Measurements from ENCODE around the gene DCHS1. TPM values are rescaled to one million over a fixed set of nuclear protein-coding genes. Genes with fewer than 3 reads are reported as not detected.
A peak's percentile ranks its signal among the peaks of the same experiment; 100 is the strongest.

DCHS1 gene
- total and polyA plus RNA-seq, 3 experiments from 2014 or later, result 0.89 to 1.5 (median 0.96) TPM

DNA sequence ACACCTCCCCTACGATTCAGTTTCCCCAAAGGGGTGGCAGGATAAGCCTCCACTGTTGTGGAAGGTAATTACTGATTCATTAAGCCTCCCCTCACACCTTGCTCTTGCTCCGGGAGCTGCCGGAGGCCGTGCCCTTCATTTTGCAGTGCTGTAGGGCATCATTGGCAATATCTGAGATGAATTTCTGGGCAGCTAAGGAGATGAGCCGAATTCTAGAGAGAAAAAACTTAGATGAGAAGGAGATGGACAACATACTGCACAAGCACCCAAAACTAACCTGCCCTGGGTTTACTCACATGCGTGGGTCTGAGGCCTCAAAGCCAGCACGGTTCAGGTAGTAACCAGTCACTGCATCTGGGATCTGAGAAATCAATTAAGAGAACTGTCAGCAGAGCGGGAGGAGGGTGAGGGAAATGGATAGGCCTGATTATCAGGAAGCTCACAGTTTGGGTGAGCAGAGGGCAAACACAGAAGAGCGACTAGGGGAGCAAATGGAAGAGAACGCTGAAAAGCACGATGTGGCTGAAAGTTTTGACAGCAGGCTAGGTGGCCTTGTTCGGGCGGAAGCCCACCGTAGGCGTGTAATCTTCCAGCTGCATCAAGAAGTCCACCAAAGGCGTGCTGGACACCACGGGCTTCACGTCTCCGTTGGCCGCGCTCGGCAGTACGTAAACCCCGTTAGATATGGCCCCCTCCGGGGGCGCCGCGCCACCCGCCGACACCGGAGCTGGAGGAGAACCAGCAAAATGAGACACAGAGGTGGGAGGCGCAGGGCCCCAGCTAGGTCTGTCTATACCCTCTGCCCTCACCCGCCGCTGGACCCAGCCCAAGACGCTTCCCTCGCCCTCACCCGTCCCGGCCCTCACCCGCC lies 44.3 kb downstream of the DCHS1 start:
- peak in 2 of 5 donors; percentile 25 to 65 for DNase-seq
- Mint-ChIP-seq H3K27me3 (no peaks in the 10 kb centered on the region), H3K27ac (peak overlapping the region in 7 of 8 donors; percentile 93 to 99 (median 97)), H3K36me3 (peaks cover 0 to 46% (median 20%) of the 10 kb centered on the region in 3 donors), H3K4me3 (peak overlapping the region in 6 of 7 donors; percentile 89 to 95 (median 90)), H3K9me3 (no peaks in the 10 kb centered on the region), H3K4me1 (peaks cover 31 to 50% (median 37%) of the 10 kb centered on the region in 3 donors)
- H3K4me3 ChIP-seq (ENCODE audit: low read length), result peak overlapping the region; percentile 76
- no peaks in the 10 kb centered on the region for H3K27me3 ChIP-seq (ENCODE audit: insufficient read depth, low read length, poor library complexity, severe bottlenecking)
- peaks cover 49% of the 10 kb centered on the region for H3K4me1 ChIP-seq (ENCODE audit: insufficient read depth, low read length)
- no peaks in the 10 kb centered on the region for H3K9me3 ChIP-seq (ENCODE audit: low read length)
- peaks cover 44% of the 10 kb centered on the region for H3K36me3 ChIP-seq (ENCODE audit: insufficient read depth, low read length)
- ChIA-PET POLR2A (interaction anchor here (0.6 to 2.4 kb wide), 20 partner anchors 7 to 232 kb away, joined by 3 to 26 read pairs (median 6); partner anchors contain the start of genes APBB1, ARFIP2, DCHS1 and ILK), CTCF (interaction anchor here (0.7 to 7.8 kb wide), 12 partner anchors 8 to 232 kb away, joined by 3 to 68 read pairs (median 4); partner anchors contain the start of genes ARFIP2, ILK, MRPL17 and RRP8)
- H3K27ac ChIP-seq (ENCODE audit: low read depth, low read length), result peak overlapping the region; percentile 84

DNA sequence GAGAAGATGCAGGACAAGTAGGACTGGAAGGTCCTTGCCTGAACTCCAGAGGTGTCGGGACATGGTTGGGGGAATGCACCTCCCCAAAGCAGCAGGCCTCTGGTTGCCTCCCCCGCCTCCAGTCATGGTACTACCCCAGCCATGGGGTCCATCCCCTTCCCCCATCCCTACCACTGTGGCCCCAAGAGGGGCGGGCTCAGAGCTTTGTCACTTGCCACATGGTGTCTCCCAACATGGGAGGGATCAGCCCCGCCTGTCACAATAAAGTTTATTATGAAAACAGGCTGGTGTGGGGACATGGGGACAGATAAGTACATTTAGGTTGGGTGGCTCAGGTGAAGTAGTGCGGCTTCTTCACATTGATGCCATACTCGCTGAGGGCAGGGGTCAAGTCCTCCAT lies 45.0 kb downstream of the DCHS1 start:
- no peak for DNase-seq
- H3K27ac Mint-ChIP-seq, result peak overlapping the region in 7 of 8 donors; percentile 93 to 99 (median 97)

DNA sequence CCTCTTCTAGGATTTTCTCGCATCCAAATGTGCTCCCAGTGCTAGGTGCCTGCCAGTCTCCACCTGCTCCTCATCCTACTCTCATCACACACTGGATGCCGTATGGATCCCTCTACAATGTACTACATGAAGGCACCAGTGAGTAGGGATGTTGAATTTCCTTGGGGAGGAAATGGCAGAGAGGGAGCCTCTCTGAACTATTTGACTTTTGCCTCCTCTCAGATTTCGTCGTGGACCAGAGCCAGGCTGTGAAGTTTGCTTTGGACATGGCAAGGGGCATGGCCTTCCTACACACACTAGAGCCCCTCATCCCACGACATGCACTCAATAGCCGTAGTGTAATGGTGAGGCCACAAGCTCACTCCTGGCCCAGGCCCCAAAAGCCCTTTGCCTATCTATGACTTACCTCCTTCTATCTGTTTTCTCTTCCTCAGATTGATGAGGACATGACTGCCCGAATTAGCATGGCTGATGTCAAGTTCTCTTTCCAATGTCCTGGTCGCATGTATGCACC lies 46.0 kb downstream of the DCHS1 start:
- H3K4me1 Mint-ChIP-seq, result peaks cover 23 to 46% (median 32%) of the 10 kb centered on the region in 3 donors
- H3K27me3 Mint-ChIP-seq, result no peaks in the 10 kb centered on the region
- peak overlapping the region; percentile 21 to 90 (median 52) for H3K4me3 Mint-ChIP-seq
- H3K27ac ChIP-seq (ENCODE audit: low read depth, low read length), result no peak overlapping the region
- no peak for DNase-seq
- peaks cover 67% of the 10 kb centered on the region for H3K4me1 ChIP-seq (ENCODE audit: insufficient read depth, low read length)
- H3K9me3 ChIP-seq (ENCODE audit: low read length), result no peaks in the 10 kb centered on the region
- H3K27ac Mint-ChIP-seq, result peak overlapping the region in 7 of 8 donors; percentile 55 to 98 (median 96)
- CTCF ChIA-PET, result interaction anchor here (1.3 to 7.8 kb wide), 2 partner anchors 8 to 74 kb away, joined by 3 to 68 read pairs; partner anchors contain the start of gene MRPL17
- no peak overlapping the region for H3K4me3 ChIP-seq (ENCODE audit: low read length)
- H3K9me3 Mint-ChIP-seq, result no peaks in the 10 kb centered on the region
- peaks cover 0 to 46% (median 13%) of the 10 kb centered on the region in 3 donors for H3K36me3 Mint-ChIP-seq
- no peaks in the 10 kb centered on the region for H3K27me3 ChIP-seq (ENCODE audit: insufficient read depth, low read length, poor library complexity, severe bottlenecking)
- peaks cover 37% of the 10 kb centered on the region for H3K36me3 ChIP-seq (ENCODE audit: insufficient read depth, low read length)
- POLR2A ChIA-PET, result interaction anchor here (2.8 kb wide), 1 partner anchor 9 kb away, joined by 11 read pairs; the partner anchor contains the start of gene TPP1

More for the DNA sequence above, 45.0 kb downstream of the DCHS1 start:
- Mint-ChIP-seq H3K27me3 (no peaks in the 10 kb centered on the region), H3K36me3 (peaks cover 0 to 46% (median 16%) of the 10 kb centered on the region in 3 donors), H3K4me1 (peaks cover 24 to 50% (median 32%) of the 10 kb centered on the region in 3 donors), H3K4me3 (peak overlapping the region; percentile 77 to 95 (median 90)), H3K9me3 (no peaks in the 10 kb centered on the region)
- no peaks in the 10 kb centered on the region for H3K9me3 ChIP-seq (ENCODE audit: low read length)
- ChIA-PET CTCF (interaction anchor here (1.1 to 7.8 kb wide), 5 partner anchors 9 to 231 kb away, joined by 3 to 68 read pairs (median 5); partner anchors contain the start of genes MRPL17 and TPP1), POLR2A (interaction anchor here (1.5 kb wide), 1 partner anchor 39 kb away, joined by 3 read pairs; no protein-coding TSS in a partner anchor)
- no peak overlapping the region for H3K4me3 ChIP-seq (ENCODE audit: low read length)
- H3K36me3 ChIP-seq (ENCODE audit: insufficient read depth, low read length), result peaks cover 39% of the 10 kb centered on the region
- peaks cover 57% of the 10 kb centered on the region for H3K4me1 ChIP-seq (ENCODE audit: insufficient read depth, low read length)
- H3K27me3 ChIP-seq (ENCODE audit: insufficient read depth, low read length, poor library complexity, severe bottlenecking), result no peaks in the 10 kb centered on the region
- H3K27ac ChIP-seq (ENCODE audit: low read depth, low read length), result no peak overlapping the region

DNA sequence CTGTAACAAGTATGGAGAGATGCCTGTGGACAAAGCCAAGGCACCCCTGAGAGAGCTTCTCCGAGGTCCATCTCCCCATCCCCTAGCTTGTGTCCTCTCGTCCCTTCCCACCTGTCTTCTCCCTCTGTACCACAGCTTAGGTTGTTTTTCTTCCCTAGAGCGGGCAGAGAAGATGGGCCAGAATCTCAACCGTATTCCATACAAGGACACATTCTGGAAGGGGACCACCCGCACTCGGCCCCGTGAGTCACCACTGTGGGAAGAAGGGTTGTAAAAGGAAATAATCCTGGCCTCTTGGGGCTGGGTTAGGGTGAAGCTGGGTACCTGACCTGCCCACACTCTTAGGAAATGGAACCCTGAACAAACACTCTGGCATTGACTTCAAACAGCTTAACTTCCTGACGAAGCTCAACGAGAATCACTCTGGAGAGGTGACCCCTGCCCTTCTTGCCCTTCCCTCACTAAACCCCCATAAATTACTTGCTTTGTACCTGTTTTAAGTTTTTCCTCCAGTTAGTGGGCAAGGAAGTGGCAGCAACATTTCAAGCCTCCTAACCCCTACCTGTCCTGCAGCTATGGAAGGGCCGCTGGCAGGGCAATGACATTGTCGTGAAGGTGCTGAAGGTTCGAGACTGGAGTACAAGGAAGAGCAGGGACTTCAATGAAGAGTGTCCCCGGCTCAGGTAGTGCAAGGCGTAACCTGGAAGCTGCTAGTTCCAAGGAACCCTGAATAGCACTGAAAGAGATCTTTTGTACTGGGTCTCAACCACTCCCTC lies 46.7 kb downstream of the DCHS1 start:
- Mint-ChIP-seq H3K36me3 (peaks cover 0 to 46% (median 13%) of the 10 kb centered on the region in 3 donors), H3K4me1 (peaks cover 23 to 46% (median 32%) of the 10 kb centered on the region in 3 donors), H3K9me3 (no peaks in the 10 kb centered on the region), H3K4me3 (peak overlapping the region in 3 of 7 donors; percentile 30 to 77 (median 32)), H3K27me3 (no peaks in the 10 kb centered on the region), H3K27ac (peak overlapping the region in 7 of 8 donors; percentile 30 to 98 (median 55))
- Histone ChIP-seq H3K9me3 (ENCODE audit: low read length) (no peaks in the 10 kb centered on the region), H3K4me1 (ENCODE audit: insufficient read depth, low read length) (peaks cover 69% of the 10 kb centered on the region), H3K4me3 (ENCODE audit: low read length) (no peak overlapping the region), H3K36me3 (ENCODE audit: insufficient read depth, low read length) (peaks cover 37% of the 10 kb centered on the region), H3K27me3 (ENCODE audit: insufficient read depth, low read length, poor library complexity, severe bottlenecking) (no peaks in the 10 kb centered on the region), H3K27ac (ENCODE audit: low read depth, low read length) (no peak overlapping the region)
- ChIA-PET POLR2A (interaction anchor here (2.8 kb wide), 1 partner anchor 10 kb away, joined by 11 read pairs; the partner anchor contains the start of gene TPP1), CTCF (interaction anchor here (1.3 to 7.8 kb wide), 2 partner anchors 9 to 75 kb away, joined by 3 to 68 read pairs; partner anchors contain the start of gene MRPL17)
- DNase-seq, result no peak

DNA sequence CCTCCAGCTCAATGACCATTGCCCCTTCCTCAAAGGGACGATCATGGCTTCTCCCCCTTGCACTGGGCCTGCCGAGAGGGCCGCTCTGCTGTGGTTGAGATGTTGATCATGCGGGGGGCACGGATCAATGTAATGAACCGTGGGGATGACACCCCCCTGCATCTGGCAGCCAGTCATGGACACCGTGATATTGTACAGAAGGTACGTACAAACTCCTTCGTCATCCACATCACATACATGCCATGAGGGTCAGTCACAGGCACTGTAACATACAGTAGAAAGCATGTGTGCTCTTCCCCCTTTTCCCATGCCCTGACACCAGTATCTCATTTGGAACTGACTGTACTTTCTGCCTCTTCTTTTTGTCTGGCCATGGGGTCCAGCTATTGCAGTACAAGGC lies 47.6 kb downstream of the DCHS1 start:
- peaks cover 0 to 46% (median 13%) of the 10 kb centered on the region in 3 donors for H3K36me3 Mint-ChIP-seq
- H3K4me3 Mint-ChIP-seq, result peak overlapping the region in 2 of 7 donors; percentile 28 to 63
- Histone ChIP-seq H3K9me3 (ENCODE audit: low read length) (no peaks in the 10 kb centered on the region), H3K4me1 (ENCODE audit: insufficient read depth, low read length) (peaks cover 66% of the 10 kb centered on the region), H3K27ac (ENCODE audit: low read depth, low read length) (no peak overlapping the region), H3K4me3 (ENCODE audit: low read length) (no peak overlapping the region), H3K27me3 (ENCODE audit: insufficient read depth, low read length, poor library complexity, severe bottlenecking) (no peaks in the 10 kb centered on the region), H3K36me3 (ENCODE audit: insufficient read depth, low read length) (peaks cover 37% of the 10 kb centered on the region)
- H3K27ac Mint-ChIP-seq, result peak overlapping the region in 5 of 8 donors; percentile 33 to 97 (median 47)
- POLR2A ChIA-PET, result interaction anchor here (2.8 kb wide), 1 partner anchor 11 kb away, joined by 11 read pairs; the partner anchor contains the start of gene TPP1
- no peaks in the 10 kb centered on the region for H3K9me3 Mint-ChIP-seq
- H3K27me3 Mint-ChIP-seq, result no peaks in the 10 kb centered on the region
- no peak for DNase-seq
- CTCF ChIA-PET, result interaction anchor here (1.1 to 7.8 kb wide), 3 partner anchors 11 to 229 kb away, joined by 3 to 68 read pairs (median 3); partner anchors contain the start of genes MRPL17 and TPP1
- H3K4me1 Mint-ChIP-seq, result peaks cover 23 to 46% (median 32%) of the 10 kb centered on the region in 3 donors

- H3K27me3 Mint-ChIP-seq, result no peaks in the 10 kb centered on the region
- Histone ChIP-seq H3K27me3 (ENCODE audit: insufficient read depth, low read length, poor library complexity, severe bottlenecking) (no peaks in the 10 kb centered on the region), H3K27ac (ENCODE audit: low read depth, low read length) (peak overlapping the region; percentile 66), H3K36me3 (ENCODE audit: insufficient read depth, low read length) (peaks cover 37% of the 10 kb centered on the region), H3K4me3 (ENCODE audit: low read length) (no peak overlapping the region), H3K4me1 (ENCODE audit: insufficient read depth, low read length) (peaks cover 65% of the 10 kb centered on the region), H3K9me3 (ENCODE audit: low read length) (no peaks in the 10 kb centered on the region)
- peaks cover 0 to 46% (median 13%) of the 10 kb centered on the region in 3 donors for H3K36me3 Mint-ChIP-seq
- H3K4me3 Mint-ChIP-seq, result peak overlapping the region in 4 of 7 donors; percentile 25 to 63 (median 36)
- DNase-seq, result no peak
- no peaks in the 10 kb centered on the region for H3K9me3 Mint-ChIP-seq
- peak overlapping the region in 3 of 8 donors; percentile 79 to 97 (median 83) for H3K27ac Mint-ChIP-seq
- H3K4me1 Mint-ChIP-seq, result peaks cover 23 to 46% (median 32%) of the 10 kb centered on the region in 3 donors
- CTCF ChIA-PET, result interaction anchor here (1.1 to 7.8 kb wide), 4 partner anchors 12 to 228 kb away, joined by 3 to 68 read pairs (median 3); partner anchors contain the start of genes MRPL17 and TPP1
- POLR2A ChIA-PET, result interaction anchor here (2.8 kb wide), 1 partner anchor 11 kb away, joined by 11 read pairs; the partner anchor contains the start of gene TPP1
Observed at GRCh38 chr11:6607190-6607795, 48.3 kb downstream of the DCHS1 start.
